Activated CD4-positive, alpha-beta T cell treated with anti-CD3 and anti-CD28 coated beads, Interleukin-2, amount 10 ng/mL, durations not matched to agents 7 days and 5 days (primary cell): Measurements from ENCODE around the gene DDX56. TPM values are rescaled to one million over a fixed set of nuclear protein-coding genes. Genes with fewer than 3 reads are reported as not detected.
"Not testable (repeated sequence)": the region's sequence is repeated elsewhere in the genome, so short reads cannot be mapped to it uniquely, and the experiment has no call there.

Source experiments
- CTCF ChIA-PET: fragments of 350-600 bp; sonication (Branson Sonifier 250); formaldehyde crosslinking; loops from one replicate; lab custom pipeline; 2021; ENCODE audit warnings: antibody characterized with exemption; lab: Charles Lee
- POLR2A ChIA-PET: fragments of 350-600 bp; sonication (Branson Sonifier 250); formaldehyde crosslinking; loops from one replicate; lab custom pipeline; 2021; ENCODE audit warnings: antibody characterized with exemption; lab: Charles Lee
- DNase-seq: peaks from one replicate; pipeline ENCODE4 v3.0.0-alpha.2; 2020
- H3K27ac Mint-ChIP-seq: one replicate; pipeline ENCODE4 v1.8.0; 2021; ENCODE audit warnings: mild to moderate bottlenecking, moderate library complexity, mixed read lengths
- H3K27me3 Mint-ChIP-seq: one replicate; pipeline ENCODE4 v1.8.0; 2021; ENCODE audit warnings: mixed read lengths
- H3K36me3 Mint-ChIP-seq: one replicate; pipeline ENCODE4 v1.8.0; 2021; ENCODE audit warnings: low read depth, mixed read lengths
- H3K4me1 Mint-ChIP-seq: one replicate; pipeline ENCODE4 v1.8.0; 2021; ENCODE audit warnings: mixed read lengths
- H3K4me3 Mint-ChIP-seq: one replicate; pipeline ENCODE4 v1.8.0; 2021; ENCODE audit warnings: mild to moderate bottlenecking, moderate library complexity, mixed read lengths
- H3K9me3 Mint-ChIP-seq: one replicate; pipeline ENCODE4 v1.8.0; 2021; ENCODE audit warnings: mixed read lengths
- total RNA-seq, 2 experiments: library from RNA; stranded (reverse); gene quantifications; one replicate each; pipeline ENCODE4 v1.2.3, GENCODE V29; 2021

DDX56 gene
- total RNA-seq, 2 experiments from 2014 or later, result 83.6 to 84.9 TPM

GRCh38 chr7:44567884-44568283 lies 5.8 kb downstream of the DDX56 start:
- no peaks in the 10 kb centered on the region for H3K27me3 Mint-ChIP-seq
- ChIA-PET CTCF (interaction anchor here (1.2 to 1.6 kb wide), 2 partner anchors 13 to 26 kb away, joined by 3 to 5 read pairs; no protein-coding TSS in a partner anchor), POLR2A (no interaction called here)
- peaks cover 13% of the 10 kb centered on the region for H3K4me1 Mint-ChIP-seq
- DNase-seq, result no peak
- no peak overlapping the region for H3K4me3 Mint-ChIP-seq
- H3K36me3 Mint-ChIP-seq, result peaks cover 67% of the 10 kb centered on the region
- H3K27ac Mint-ChIP-seq, result no peak overlapping the region
- no peaks in the 10 kb centered on the region for H3K9me3 Mint-ChIP-seq

DNA sequence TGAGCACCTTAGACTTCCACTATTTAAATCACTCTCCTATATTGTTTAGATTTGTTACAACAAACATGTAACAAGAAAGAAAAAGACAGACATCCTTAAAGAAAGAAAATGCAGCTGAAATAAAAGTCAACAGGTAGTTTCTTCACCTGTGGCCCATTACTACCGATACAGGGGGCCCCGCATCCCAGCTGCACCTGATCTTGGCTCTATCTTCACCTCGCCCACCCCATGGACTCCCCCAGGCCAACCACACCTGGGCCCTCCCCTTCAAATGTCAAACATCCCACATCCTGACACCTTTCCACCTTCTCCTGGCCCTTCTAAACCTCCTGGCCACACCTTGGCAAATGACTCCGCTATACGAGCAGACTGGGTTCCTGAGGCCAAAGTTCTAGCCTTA lies 7.0 kb downstream of the DDX56 start:
- Mint-ChIP-seq H3K27me3 (no peaks in the 10 kb centered on the region), H3K4me3 (no peak overlapping the region), H3K36me3 (peaks cover 56% of the 10 kb centered on the region), H3K4me1 (peaks cover 4% of the 10 kb centered on the region), H3K27ac (no peak overlapping the region), H3K9me3 (no peaks in the 10 kb centered on the region)
- no peak for DNase-seq
- ChIA-PET POLR2A (no interaction called here), CTCF (interaction anchor here (2.1 kb wide), 1 partner anchor 32 kb away, joined by 8 read pairs; no protein-coding TSS in a partner anchor)

GRCh38 chr7:44565795-44566559 lies 7.7 kb downstream of the DDX56 start:
- H3K36me3 Mint-ChIP-seq, result peaks cover 50% of the 10 kb centered on the region
- no peaks in the 10 kb centered on the region for H3K9me3 Mint-ChIP-seq
- POLR2A ChIA-PET, result no interaction called here
- H3K4me3 Mint-ChIP-seq, result no peak overlapping the region
- H3K4me1 Mint-ChIP-seq, result peaks cover 4% of the 10 kb centered on the region
- H3K27me3 Mint-ChIP-seq, result no peaks in the 10 kb centered on the region
- no peak overlapping the region for H3K27ac Mint-ChIP-seq
- CTCF ChIA-PET, result interaction anchor here (0.6 to 2.5 kb wide), 20 partner anchors 8 to 570 kb away, joined by 3 to 14 read pairs (median 3); partner anchors contain the start of genes DDX56, NUDCD3 and PURB
- DNase-seq, result no peak

GRCh38 chr7:44565097-44565794 lies 8.5 kb downstream of the DDX56 start:
- H3K4me1 Mint-ChIP-seq, result peaks cover 4% of the 10 kb centered on the region
- H3K4me3 Mint-ChIP-seq, result no peak overlapping the region
- peak; percentile 62 for DNase-seq
- ChIA-PET POLR2A (interaction anchor here (0.7 kb wide), 1 partner anchor 16 kb away, joined by 3 read pairs; no protein-coding TSS in a partner anchor), CTCF (interaction anchor here (0.6 to 2.5 kb wide), 28 partner anchors 9 to 571 kb away, joined by 3 to 14 read pairs (median 3); partner anchors contain the start of genes DDX56, NUDCD3 and PURB)
- H3K27ac Mint-ChIP-seq, result peak overlapping the region; percentile 19
- H3K9me3 Mint-ChIP-seq, result no peaks in the 10 kb centered on the region
- H3K36me3 Mint-ChIP-seq, result peaks cover 50% of the 10 kb centered on the region
- H3K27me3 Mint-ChIP-seq, result no peaks in the 10 kb centered on the region

- CTCF ChIA-PET, result interaction anchor here (0.5 to 2.5 kb wide), 18 partner anchors 8 to 545 kb away, joined by 3 to 14 read pairs (median 4); partner anchors contain the start of genes DDX56, NUDCD3 and PURB
- POLR2A ChIA-PET, result interaction anchor here (0.7 kb wide), 1 partner anchor 17 kb away, joined by 3 read pairs; no protein-coding TSS in a partner anchor
- H3K27me3 Mint-ChIP-seq, result no peaks in the 10 kb centered on the region
- H3K9me3 Mint-ChIP-seq, result no peaks in the 10 kb centered on the region
- no peak overlapping the region for H3K4me3 Mint-ChIP-seq
- peaks cover 4% of the 10 kb centered on the region for H3K4me1 Mint-ChIP-seq
- no peak for DNase-seq
- H3K36me3 Mint-ChIP-seq, result peaks cover 45% of the 10 kb centered on the region
- H3K27ac Mint-ChIP-seq, result no peak overlapping the region
Measured at GRCh38 chr7:44564606-44565005, 9.1 kb downstream of the DDX56 start.

DNA sequence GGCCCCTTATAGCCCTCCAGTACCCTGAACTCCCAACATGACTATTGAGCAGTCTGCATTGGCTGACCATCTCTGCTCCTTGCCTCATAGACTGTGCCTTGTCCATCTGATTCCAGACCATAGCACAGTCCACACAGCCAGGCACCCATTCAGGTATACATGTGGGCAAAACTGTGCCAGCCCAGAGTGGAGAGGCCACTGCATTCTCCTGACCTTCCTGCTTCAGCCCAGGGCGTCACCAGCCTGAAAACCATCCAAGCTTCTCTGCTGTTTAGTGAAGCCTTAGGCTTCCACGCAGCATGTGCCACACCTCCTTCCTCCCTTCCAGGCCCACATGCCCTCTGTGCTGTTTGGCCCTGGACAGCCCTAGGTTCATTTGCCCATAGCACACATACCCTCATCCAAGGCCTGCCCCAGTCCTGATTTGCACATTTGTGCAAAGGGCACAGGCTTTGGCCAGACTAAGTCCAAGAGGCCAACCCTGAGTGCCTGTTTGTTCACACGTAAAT lies 10.5 kb downstream of the DDX56 start:
- Mint-ChIP-seq H3K4me3 (no peak overlapping the region), H3K36me3 (peaks cover 32% of the 10 kb centered on the region), H3K27ac (no peak overlapping the region), H3K27me3 (no peaks in the 10 kb centered on the region), H3K9me3 (no peaks in the 10 kb centered on the region), H3K4me1 (peaks cover 2% of the 10 kb centered on the region)
- DNase-seq, result no peak
- CTCF ChIA-PET, result no interaction called here
- POLR2A ChIA-PET, result no interaction called here

DNA sequence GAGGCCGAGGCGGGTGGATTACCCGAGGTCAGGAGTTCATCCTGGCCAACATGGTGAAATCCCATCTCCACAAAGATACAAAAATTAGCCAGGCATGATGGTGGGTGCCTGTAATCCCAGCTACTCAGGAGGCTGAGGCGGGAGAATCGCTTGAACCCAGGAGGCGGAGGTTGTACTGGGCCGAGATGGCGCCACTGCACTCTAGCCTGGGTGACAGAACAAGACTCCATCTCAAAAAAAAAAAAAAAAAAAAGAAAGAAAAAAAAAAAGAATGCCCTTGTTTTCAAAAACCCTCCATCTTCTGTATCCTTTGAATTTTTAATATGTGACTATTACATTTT lies 11.1 kb downstream of the DDX56 start:
- H3K27me3 Mint-ChIP-seq, POLR2A ChIA-PET, DNase-seq, H3K27ac Mint-ChIP-seq, H3K9me3 Mint-ChIP-seq, H3K4me1 Mint-ChIP-seq, CTCF ChIA-PET, H3K4me3 Mint-ChIP-seq: not testable (repeated sequence)
- peaks cover 27% of the 10 kb centered on the region for H3K36me3 Mint-ChIP-seq

DNA sequence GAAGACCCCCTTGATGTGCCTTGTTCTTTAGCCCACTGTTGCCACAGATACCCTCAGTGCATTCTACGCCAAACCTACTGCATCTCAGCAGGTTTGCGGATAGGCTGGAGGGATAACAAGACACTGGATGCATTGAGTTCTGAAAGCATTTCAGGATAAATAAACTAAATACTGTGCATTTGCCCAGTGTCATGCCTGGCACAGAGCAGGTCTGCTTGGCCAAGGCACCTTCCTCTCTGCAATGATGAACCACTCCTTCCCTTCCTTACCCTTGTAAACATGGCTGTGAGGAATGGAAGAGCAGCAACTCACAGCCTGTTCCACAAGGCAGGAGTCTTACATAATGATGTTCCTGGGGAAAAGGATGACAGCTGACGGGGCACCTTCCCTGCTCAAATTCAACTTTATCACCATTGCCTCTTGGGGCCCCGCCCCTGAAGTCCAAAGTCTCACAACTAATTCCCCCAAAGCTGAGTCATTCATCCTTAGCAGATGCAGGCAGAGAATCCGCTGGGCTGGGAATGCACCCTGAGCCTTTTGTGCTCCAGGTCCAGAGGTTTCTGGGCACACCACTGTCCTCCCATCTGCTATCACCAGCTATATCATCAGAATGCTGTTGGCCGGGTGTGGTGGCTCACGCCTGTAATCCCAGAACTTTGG lies 11.6 kb downstream of the DDX56 start:
- Mint-ChIP-seq H3K36me3 (peaks cover 23% of the 10 kb centered on the region), H3K4me1 (peaks cover under 1% of the 10 kb centered on the region), H3K9me3 (no peaks in the 10 kb centered on the region), H3K27ac (no peak overlapping the region), H3K4me3 (no peak overlapping the region), H3K27me3 (no peaks in the 10 kb centered on the region)
- POLR2A ChIA-PET, result no interaction called here
- CTCF ChIA-PET, result no interaction called here
- no peak for DNase-seq

GRCh38 chr7:44561481-44561880 lies 12.2 kb downstream of the DDX56 start:
- CTCF ChIA-PET, result no interaction called here
- H3K9me3 Mint-ChIP-seq, result no peaks in the 10 kb centered on the region
- POLR2A ChIA-PET, result no interaction called here
- peaks cover 22% of the 10 kb centered on the region for H3K36me3 Mint-ChIP-seq
- DNase-seq, result no peak
- no peak overlapping the region for H3K4me3 Mint-ChIP-seq
- H3K27ac Mint-ChIP-seq, result no peak overlapping the region
- H3K4me1 Mint-ChIP-seq, result no peaks in the 10 kb centered on the region
- H3K27me3 Mint-ChIP-seq, result no peaks in the 10 kb centered on the region

DNA sequence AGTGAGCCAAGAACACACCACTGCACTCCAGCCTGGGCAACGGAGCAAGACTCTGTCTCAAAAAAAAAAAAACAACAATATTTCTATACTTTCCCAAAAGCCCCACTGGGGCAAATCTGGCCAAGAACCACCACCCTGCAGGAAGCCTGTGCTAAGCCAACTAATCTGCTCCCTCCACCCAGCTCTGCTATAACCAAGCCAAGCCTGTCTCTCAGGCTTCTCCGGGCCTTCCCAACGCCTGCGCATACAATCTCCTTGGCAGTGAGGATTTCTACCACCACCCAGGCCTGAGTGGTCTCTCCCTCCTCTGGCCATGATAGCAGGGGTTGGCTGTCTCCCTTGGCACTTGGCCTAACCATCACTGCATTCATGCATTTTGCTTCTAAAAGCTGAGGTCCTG lies 14.2 kb downstream of the DDX56 start:
- Mint-ChIP-seq H3K9me3 (no peaks in the 10 kb centered on the region), H3K4me3 (no peak overlapping the region), H3K4me1 (no peaks in the 10 kb centered on the region), H3K36me3 (peaks cover 10% of the 10 kb centered on the region), H3K27me3 (no peaks in the 10 kb centered on the region), H3K27ac (no peak overlapping the region)
- DNase-seq, result no peak
- CTCF ChIA-PET, result no interaction called here
- POLR2A ChIA-PET, result no interaction called here

DNA sequence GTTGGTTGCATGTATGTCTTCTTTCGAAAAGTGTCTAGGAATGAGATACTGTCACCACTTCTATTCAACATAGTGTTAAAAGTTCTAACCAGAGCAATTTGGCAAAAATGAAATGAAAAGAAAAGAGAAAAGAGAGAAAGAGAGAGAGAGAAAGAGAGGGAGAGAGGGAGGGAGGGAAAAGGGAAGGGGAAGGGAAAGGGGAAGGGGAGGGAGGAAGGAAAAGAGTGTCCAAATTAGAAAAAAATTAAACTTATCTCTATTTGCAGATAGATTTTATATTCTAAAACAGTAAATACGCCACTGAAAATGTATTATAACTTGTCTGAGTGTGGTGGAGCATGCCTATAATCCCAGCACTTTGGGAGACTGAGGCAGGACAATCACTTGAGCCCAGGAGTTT lies 16.2 kb downstream of the DDX56 start:
- Mint-ChIP-seq H3K27ac (no peak overlapping the region), H3K36me3 (no peaks in the 10 kb centered on the region), H3K4me3 (no peak overlapping the region), H3K27me3 (peaks cover 3% of the 10 kb centered on the region), H3K9me3 (no peaks in the 10 kb centered on the region), H3K4me1 (no peaks in the 10 kb centered on the region)
- CTCF ChIA-PET, result no interaction called here
- DNase-seq, result no peak
- POLR2A ChIA-PET, result no interaction called here

DNA sequence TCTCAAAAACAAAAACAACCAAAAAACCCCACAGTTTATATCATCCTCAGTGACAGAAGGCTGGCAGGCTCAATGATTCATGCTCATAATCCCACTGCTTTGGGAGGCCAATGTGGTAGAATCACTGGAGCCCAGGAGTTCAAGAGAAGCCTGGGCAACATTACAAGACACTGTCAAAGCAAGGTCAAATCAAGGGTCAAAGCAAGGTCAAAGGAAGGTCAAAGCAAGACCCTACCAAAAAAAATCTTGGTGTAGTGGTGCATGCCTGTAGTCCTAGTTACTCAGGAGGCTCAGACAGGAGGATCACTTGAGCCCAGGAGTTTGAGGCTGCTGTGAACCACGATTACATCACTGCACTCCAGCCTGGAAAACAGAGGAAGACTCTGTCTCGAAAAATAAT lies 18.4 kb downstream of the DDX56 start:
- ChIA-PET POLR2A (no interaction called here), CTCF (no interaction called here)
- H3K4me3 Mint-ChIP-seq, result no peak overlapping the region
- H3K4me1 Mint-ChIP-seq, result no peaks in the 10 kb centered on the region
- no peaks in the 10 kb centered on the region for H3K9me3 Mint-ChIP-seq
- no peaks in the 10 kb centered on the region for H3K36me3 Mint-ChIP-seq
- H3K27ac Mint-ChIP-seq, result no peak overlapping the region
- H3K27me3 Mint-ChIP-seq, result peaks cover 3% of the 10 kb centered on the region
- DNase-seq, result no peak
